HG03521 (cell line): Measurements from ENCODE around the gene INPP5A.
"Not testable (repeated sequence)": the region's sequence is repeated elsewhere in the genome, so short reads cannot be mapped to it uniquely, and the experiment has no call there.

Source experiments
- ATAC-seq: cut with Tn5 transposase; IDR thresholded peaks from one replicate; pipeline ENCODE4 v1.9.1; 2021; ENCODE audit warnings: mild to moderate bottlenecking, moderate library complexity; ENCODE audit not compliant: unreplicated experiment

Gene INPP5A

GRCh38 chr10:132729810-132730572 is 192.4 kb downstream of the INPP5A start:
- ATAC-seq: no peak

DNA sequence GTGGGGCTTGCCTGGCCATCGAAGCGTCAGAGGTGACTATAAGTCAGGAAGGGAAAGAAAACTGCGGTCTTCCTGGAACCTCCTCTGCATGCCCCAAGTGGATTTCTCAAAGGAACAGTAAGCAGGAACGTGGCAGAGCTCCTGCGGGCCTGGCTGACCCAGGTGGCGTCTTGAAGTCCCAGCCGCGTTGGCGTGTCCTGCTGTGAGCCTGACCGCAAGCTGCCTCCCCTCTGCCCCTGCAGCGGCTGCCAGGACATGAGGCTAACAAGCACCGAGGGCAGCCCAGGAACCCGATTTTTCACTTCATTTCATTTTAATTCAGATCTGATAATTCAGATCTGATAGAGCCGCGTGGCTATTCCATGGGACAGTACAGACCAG is 193.0 kb downstream of the INPP5A start:
- no peak for ATAC-seq

DNA sequence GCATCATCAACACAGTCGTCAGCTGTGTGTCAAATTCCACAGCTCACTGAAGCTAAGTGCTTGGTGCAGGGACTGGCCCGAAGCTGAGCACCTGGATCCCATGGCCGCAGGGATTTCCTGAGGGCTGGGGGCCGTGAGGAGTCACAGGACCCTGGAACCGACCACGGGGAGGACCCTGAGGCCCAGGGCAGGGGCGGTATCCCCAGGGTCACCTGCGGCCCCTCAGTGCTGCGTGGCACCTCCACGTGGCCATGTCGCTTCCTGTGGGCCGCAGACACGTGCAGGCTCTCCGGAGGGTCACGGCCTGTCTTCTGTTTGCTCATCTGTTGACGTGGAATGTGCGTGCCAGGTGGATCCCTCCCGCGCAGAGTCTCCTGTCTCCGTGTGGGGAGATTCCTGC is 194.9 kb downstream of the INPP5A start:
- no peak for ATAC-seq

DNA sequence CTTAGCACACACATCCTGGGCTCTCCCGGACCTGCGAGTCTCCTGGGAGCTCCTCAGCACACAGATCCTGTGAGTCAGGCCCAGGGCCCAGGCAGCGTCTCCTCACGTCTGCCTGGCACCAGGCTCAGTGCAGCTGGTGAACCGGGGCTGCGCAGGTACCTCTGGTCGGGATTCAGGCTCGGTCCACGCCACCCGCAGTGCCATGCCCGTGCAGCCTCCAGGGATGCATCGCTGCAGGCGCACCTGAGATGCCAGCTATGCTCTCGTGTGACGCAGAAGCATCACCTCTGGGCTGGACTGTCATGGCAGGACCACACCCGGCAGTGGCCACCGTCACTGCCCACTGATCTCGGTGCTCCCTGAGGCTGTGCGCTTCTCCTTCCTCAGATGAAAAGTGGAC is 196.3 kb downstream of the INPP5A start:
- no peak for ATAC-seq

DNA sequence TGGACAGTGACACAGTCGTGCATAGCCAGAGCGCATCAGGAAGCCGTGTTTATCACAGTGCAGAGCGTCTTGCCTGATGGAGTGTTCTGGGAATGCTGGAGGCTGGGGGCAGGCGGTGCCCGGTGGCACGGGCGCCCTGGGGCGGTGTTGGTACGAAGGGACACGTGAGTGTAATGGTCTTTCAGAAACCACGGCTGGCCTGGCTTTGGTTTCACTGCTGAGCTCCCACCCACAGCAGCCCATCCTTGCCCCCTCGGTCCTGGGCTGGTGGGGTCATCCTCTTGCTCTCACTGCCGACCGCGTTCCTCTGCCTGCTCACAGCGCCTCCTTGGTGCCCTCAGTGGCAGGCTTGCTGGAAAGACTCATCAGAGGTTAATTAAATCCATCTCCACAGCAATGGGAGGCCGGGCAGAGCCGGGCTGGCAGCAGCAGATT is 197.8 kb downstream of the INPP5A start:
- no peak for ATAC-seq

DNA sequence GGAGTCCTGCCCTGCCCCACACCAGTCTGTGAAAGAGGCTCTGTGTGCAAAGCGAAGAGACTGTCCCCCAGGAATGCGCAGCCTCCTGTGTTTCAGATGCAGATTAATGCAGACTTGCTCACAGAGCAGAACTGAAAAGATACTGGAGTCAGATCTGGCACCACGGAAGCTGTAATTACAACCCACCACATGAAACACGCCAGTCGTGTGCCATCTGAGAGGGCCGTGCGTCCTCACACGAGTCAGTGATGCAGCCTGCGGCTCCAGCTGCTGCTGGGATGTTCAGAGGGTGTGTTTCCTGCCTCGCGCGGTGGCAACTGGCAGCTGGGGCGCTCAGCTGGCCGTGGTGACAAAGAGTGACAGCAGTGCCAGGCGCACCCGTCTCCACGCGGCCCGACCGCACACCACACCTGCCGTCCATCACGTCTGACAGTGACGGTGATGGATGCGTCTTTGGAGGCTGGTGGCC is 198.4 kb downstream of the INPP5A start:
- no peak for ATAC-seq

DNA sequence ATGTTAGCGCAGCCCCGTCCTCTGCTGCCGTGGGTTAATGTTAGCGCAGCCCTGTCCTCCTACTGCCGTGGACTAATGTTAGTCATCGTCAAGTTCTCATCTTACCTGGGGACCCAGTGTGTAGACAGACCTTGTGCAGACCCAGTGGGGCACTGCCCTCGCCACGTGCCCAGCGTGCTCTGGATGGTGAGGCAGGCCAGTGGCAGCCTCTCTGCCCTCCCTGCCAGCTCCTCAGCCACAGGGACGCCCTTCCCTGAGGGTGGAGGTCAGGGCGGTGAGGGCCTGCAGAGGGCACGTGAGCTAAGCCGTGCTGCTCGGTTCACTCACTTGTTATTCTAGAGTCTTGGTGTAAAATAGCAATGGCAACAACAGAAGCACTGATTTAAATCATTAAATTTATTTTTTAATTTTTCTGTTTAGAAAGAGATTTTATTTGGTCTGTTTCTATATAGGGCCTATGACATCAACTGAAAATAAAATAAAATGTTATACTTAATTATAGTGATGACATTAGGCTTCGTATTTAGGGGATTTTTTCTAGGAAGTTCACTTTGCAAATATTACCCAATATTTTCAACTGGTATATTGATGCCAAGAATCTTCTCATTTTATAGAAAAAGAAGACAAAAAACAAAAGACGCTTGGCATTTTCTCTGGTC is 199.9 kb downstream of the INPP5A start:
- ATAC-seq: no peak

DNA sequence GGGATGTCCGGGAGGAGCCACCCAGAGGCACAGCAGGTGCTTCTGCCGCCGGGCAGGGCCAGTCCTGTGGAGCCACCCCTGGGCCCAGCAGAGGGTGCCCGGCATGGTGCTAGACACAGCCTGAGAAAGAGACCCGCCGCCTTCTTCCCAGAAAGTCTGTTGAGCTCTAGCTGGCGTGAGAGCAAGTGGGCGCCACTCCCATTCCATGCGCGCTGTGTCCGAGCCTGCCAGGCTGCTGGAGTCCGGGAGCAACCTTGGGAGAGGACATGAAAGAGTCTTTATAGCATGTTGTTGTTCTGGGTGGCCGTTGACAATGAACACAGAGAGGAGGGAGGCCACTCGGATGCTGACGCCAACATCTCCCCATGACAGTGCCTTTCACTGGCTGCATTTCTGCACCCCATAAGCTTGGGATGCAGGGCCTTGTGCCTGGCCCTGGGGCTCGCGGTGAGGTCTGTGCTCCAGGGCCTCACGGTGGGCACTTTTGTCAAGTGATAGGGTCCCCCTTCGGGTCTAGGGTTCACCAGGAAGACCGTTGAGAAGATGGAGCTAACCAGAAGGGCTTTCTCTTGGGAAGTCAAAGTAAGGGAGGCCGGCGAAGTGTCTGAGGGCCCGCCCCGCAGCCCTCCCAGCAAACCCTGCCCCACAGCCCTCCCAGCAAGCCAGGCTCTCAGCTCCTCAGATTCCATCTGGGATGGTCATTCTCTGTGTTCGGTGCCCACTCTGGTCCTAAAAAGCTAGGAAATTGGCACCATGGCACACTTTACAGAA is 201.1 kb downstream of the INPP5A start:
- ATAC-seq: no peak

DNA sequence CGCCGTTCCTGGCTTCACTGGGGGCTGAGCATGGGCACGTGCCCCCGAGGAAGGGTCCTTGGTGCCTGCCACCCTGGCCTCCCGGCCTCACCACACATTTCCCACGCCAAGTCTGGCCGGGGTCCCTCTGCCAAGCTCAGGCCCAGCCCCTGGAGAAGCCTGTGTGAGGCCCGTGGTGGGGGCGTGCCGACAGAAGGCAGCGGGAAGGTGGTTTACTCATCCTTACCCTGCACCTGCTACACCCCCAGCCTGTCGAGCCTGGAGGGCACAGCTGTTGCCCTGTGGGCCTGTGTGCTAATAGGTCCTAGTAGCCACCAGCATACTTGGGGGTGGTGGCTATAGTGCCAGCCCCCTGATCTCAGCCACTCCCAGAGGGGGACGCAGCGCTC is 201.6 kb downstream of the INPP5A start:
- ATAC-seq: no peak

- no peak for ATAC-seq
Observed at GRCh38 chr10:132740588-132740987, 203.0 kb downstream of the INPP5A start.

DNA sequence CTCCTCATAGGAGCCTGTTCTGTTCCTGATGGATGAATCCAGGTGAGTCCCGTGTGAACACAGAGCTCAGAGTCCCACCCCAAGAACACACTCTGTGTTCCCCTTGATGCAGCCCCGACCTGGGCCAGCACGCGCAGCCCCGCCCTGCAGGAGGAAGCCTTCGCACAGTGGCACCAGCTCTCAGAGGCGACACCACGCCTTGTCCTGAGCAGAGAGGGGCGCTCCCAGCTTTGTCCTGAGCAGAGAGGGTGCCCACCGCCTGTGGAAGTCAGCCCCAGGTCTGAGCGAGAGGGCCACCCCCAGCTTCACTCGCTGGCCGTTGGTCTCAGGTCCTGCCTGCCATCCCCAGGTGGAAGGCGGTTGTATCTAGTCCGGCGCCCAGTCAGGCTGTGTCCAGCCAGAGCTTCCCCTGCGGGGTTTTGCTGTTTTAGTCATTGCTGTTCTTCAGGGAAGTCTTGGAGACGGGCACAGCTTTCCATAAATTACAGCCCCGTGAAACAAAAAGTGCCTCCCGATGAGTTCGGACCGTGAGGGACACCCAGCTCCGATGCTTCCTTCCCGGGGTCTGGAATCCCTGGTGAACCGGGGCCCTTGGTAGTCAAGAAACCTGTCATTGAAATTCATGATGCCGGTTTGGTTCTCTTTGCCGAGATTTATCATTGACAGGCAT is 204.7 kb downstream of the INPP5A start:
- ATAC-seq: no peak

- no peak for ATAC-seq
Observed at GRCh38 chr10:132742837-132743194, 205.2 kb downstream of the INPP5A start.

DNA sequence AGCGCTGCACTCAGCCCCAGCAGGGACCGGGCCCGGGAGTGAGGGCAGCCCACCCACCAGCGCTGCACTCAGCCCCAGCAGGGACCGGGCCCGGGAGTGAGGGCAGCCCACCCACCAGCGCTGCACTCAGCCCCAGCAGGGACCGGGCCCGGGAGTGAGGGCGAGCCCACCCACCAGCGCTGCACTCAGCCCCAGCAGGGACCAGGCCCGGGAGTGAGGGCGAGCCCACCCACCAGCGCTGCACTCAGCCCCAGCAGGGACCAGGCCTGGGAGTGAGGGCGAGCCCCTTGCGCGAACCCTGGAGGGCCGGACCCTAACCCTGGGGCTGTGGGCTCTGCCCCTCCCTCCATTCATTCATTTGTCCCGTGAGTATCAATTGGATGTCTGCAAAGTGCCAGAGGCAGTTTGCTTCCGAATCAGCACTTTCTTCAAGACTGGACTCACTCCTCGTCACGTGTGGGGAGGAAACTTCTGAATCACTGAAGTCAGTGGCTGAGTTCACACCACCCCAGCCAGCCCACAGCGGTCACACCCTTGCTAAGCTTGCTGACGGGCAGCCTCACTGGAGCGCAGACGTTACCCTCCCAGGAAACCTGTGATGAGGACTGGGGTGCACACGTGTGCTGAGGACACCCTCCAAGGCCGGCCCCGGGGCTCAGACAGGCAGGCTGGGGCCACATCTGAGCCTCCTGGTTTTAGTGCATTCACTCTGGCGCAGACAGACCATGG is 205.8 kb downstream of the INPP5A start:
- ATAC-seq: not testable (repeated sequence)

DNA sequence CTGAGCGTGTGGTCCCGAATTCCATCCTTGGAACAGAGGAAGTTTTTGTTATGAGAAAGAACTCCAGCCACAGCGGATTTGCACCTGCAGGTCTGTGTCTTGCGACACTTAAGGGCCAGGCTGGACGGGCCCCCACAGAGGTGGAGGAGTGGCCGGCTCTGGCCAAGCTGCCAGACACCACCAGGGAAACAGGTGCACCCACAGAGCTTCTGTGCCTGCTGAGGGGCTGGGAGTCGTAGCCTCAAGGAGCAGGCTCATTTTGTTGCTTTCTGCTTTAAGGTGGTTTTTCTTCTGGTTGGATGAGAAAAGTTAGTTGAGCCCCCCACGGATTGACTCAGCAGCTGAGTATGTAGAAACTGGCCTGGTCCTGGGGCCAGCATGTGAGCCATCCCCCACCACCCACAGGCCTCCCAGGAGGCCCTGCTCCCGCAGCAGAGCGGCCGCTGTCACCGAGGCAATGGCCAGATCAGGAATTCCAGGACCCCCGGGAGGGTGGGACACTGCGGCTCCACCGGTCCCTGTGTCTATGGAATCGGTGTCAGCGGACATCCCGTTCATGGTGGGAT is 206.4 kb downstream of the INPP5A start:
- no peak for ATAC-seq

DNA sequence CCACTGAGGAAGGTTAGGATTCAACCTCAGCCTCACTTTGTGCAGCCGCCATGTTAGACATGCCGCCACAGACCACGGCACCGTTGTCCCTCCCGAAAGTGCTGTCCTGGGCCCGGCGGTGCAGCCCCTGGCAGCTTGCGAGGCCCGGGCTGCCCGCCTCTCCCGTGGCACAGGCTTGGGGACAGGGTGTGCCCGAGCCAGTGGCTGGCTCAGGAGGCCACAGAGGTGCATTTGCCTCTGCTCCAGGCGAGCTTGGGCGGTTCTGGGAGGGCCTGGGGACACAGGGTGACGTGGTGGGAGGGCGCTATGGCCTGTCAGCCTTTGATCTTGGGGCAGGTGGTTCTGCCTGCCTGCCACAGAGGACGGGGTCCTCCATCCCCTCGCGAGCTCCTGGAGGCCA is 207.3 kb downstream of the INPP5A start:
- ATAC-seq: no peak

- no peak for ATAC-seq
Observed at GRCh38 chr10:132745511-132745910, 207.9 kb downstream of the INPP5A start.

DNA sequence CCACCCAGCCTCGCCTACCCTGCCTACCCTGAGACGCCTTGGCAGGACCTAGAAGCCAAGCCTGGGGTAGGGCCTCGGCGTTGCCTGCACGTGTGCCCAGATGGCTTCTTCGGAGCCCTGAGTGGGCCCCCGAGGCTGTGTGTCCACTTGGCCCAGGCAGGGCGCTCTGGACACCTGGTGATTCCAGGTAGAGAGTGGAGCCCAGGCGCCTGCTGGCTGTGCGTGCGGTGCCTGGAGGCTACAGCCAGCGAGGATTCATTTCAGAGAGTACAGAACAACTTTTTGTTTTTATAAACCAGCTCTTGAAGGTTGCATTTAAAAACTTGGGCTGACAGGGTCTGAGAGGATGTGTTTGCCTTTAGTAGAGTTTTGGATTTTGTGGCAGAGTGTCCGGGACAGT is 208.4 kb downstream of the INPP5A start:
- no peak for ATAC-seq

DNA sequence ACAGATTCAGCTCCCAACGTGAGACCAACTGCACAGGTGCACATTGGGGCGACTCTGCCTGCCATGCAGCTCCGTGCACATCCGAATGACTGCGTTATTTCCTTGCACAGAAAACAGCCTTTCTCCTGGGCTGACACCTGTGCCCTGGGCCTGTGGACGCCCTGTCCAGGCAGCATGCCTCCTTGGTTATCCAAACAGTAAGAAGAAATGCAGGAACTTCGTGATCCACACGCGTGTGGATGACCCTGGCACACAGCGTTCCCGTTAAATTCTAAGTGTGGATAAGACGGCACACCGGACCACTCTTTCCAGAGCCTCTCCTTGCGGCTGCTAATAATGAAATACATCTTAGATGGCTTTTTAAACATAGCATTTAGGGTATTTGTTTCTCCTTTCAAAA is 208.8 kb downstream of the INPP5A start:
- ATAC-seq: no peak

DNA sequence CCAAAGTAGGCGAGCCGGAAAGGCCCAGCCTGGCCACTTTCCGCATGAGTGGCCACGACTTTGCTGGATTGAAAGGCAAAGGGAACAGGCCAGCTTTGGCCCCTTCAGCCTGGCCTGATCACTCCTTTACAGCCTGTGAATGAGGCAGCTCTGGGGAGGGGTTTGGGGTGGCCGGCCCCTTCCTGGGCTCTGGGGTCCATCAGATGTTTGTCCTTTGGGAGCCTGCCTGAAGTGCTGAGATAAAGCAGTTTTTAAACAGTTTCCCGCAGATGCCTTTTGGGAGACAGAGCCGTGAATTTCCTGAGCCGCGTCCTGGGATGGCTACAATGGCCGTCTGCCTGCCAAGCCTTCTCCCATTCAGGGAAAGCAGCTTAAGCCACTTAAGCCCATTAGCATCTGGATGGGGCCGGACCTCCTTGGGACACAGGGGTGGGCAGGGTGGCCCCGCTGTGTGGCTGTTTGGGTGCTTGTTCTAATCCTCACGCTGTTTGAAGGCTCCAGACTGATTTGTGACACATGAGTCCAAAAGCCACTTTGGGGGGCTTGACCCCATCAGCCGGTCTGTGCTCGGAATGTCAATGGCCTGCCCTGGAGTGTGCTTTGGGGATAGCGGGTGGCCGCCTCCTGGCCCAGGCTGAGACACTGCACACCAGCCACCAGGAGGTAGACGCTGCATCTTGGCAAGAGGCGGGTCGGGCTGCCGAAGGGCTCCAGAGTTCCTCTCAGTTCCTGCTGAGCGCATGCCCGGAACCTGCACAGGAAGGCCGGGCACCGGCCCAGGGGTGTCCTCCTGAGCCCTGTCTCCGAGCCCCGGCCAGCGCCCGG is 209.4 kb downstream of the INPP5A start:
- no peak for ATAC-seq
